Measurements from ENCODE around the gene VAV1.
A peak's percentile ranks its signal among the peaks of the same experiment; 100 is the strongest.

The VAV1 gene

DNA sequence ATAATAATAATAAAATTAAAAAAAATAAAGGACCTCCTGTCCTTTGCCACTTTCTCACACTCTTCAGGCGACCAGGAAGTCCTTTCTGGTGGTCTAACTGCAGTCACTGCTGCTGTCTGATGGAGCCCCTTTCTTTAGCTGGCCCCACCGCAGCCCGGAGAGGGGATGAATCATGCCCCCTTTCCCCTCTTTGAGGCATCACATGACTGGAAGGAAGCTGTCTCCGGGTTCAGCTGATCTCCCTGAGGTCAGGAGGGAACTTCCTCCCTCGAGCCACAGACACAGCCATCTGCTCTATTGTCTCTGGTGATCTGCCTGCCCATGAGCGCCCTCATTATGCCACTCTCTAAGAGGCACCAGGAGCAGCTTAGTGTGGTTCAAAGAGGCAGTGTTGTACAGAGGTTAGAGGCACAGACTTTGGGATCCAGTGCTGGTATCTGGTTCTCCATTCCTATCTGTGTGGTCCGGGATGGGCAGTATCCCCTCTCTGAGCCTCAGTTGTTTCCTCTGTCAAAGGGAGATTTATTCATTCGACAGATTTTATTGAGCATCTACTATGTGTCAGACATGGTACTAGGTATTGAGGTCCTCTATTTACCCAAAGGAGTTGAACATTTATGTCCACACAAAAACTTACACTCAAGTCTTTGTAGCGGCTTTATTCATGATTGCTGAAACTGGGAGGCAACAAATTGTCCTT, 30.0 kb downstream of the VAV1 start:
- no peaks in the 10 kb centered on the region for H4K20me1 ChIP-seq (ENCODE audit: low read depth, low read length)
- no peaks in the 10 kb centered on the region for H3K27me3 ChIP-seq (ENCODE audit: low read length)
- H3K36me3 ChIP-seq (ENCODE audit: low read length) = no peaks in the 10 kb centered on the region
- H3F3A ChIP-seq (ENCODE audit: insufficient read depth) = peaks cover 35% of the 10 kb centered on the region
- H3K9ac ChIP-seq (ENCODE audit: low read length) = peak overlapping the region; percentile 57
- no peak overlapping the region for H2AFZ ChIP-seq (ENCODE audit: low read depth, low read length, severe bottlenecking)
- H3K4me3 ChIP-seq (ENCODE audit: insufficient read depth, low read length, poor library complexity, severe bottlenecking) = peak overlapping the region; percentile 30
- peak overlapping the region; percentile 68 for H3K4me2 ChIP-seq (ENCODE audit: low read depth, low read length, poor library complexity, severe bottlenecking)
- peaks cover 71% of the 10 kb centered on the region for H3K79me2 ChIP-seq (ENCODE audit: insufficient read depth, low read length)
- no peaks in the 10 kb centered on the region for H3K9me2 ChIP-seq (replicated peaks; ENCODE audit: insufficient read depth, low read length)
- TF ChIP-seq, protein P1, sequence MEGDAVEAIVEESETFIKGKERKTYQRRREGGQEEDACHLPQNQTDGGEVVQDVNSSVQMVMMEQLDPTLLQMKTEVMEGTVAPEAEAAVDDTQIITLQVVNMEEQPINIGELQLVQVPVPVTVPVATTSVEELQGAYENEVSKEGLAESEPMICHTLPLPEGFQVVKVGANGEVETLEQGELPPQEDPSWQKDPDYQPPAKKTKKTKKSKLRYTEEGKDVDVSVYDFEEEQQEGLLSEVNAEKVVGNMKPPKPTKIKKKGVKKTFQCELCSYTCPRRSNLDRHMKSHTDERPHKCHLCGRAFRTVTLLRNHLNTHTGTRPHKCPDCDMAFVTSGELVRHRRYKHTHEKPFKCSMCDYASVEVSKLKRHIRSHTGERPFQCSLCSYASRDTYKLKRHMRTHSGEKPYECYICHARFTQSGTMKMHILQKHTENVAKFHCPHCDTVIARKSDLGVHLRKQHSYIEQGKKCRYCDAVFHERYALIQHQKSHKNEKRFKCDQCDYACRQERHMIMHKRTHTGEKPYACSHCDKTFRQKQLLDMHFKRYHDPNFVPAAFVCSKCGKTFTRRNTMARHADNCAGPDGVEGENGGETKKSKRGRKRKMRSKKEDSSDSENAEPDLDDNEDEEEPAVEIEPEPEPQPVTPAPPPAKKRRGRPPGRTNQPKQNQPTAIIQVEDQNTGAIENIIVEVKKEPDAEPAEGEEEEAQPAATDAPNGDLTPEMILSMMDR (IDR thresholded peaks at IDR 0.05; ENCODE audit: insufficient read depth, low read length, poor library complexity, severe bottlenecking) = peak; percentile 42
- no peak for TF ChIP-seq EZH2phosphoT487 (conservative IDR thresholded peaks at IDR 0.05; ENCODE audit: low read length)
- peak overlapping the region; percentile 93 for H3K27ac ChIP-seq (ENCODE audit: low read depth, low read length)
- H3K9me3 ChIP-seq (ENCODE audit: insufficient read depth, low read length) = no peaks in the 10 kb centered on the region

- H4K20me1 ChIP-seq (ENCODE audit: low read depth, low read length) = no peaks in the 10 kb centered on the region
- H3K4me2 ChIP-seq (ENCODE audit: low read depth, low read length, poor library complexity, severe bottlenecking) = peak overlapping the region; percentile 68
- H3F3A ChIP-seq (ENCODE audit: insufficient read depth) = peaks cover 35% of the 10 kb centered on the region
- H3K79me2 ChIP-seq (ENCODE audit: insufficient read depth, low read length) = peaks cover 69% of the 10 kb centered on the region
- H3K9ac ChIP-seq (ENCODE audit: low read length) = peak overlapping the region; percentile 57
- peak overlapping the region; percentile 93 for H3K27ac ChIP-seq (ENCODE audit: low read depth, low read length)
- H3K9me2 ChIP-seq (replicated peaks; ENCODE audit: insufficient read depth, low read length) = no peaks in the 10 kb centered on the region
- H2AFZ ChIP-seq (ENCODE audit: low read depth, low read length, severe bottlenecking) = no peak overlapping the region
- H3K9me3 ChIP-seq (ENCODE audit: insufficient read depth, low read length) = no peaks in the 10 kb centered on the region
- TF ChIP-seq, protein P1 (IDR thresholded peaks at IDR 0.05; ENCODE audit: insufficient read depth, low read length, poor library complexity, severe bottlenecking) = no peak
- TF ChIP-seq EZH2phosphoT487 (conservative IDR thresholded peaks at IDR 0.05; ENCODE audit: low read length) = no peak
- H3K36me3 ChIP-seq (ENCODE audit: low read length) = no peaks in the 10 kb centered on the region
- H3K4me3 ChIP-seq (ENCODE audit: insufficient read depth, low read length, poor library complexity, severe bottlenecking) = peak overlapping the region; percentile 30
- H3K27me3 ChIP-seq (ENCODE audit: low read length) = no peaks in the 10 kb centered on the region
Observed at GRCh38 chr19:6803036-6803404, 30.5 kb downstream of the VAV1 start.

- Histone ChIP-seq H3K27ac (ENCODE audit: low read depth, low read length) (no peak overlapping the region), H3K9ac (ENCODE audit: low read length) (no peak overlapping the region), H3K4me2 (ENCODE audit: low read depth, low read length, poor library complexity, severe bottlenecking) (no peak overlapping the region), H3K9me3 (ENCODE audit: insufficient read depth, low read length) (no peaks in the 10 kb centered on the region), H4K20me1 (ENCODE audit: low read depth, low read length) (no peaks in the 10 kb centered on the region), H3K9me2 (replicated peaks; ENCODE audit: insufficient read depth, low read length) (no peaks in the 10 kb centered on the region), H3K36me3 (ENCODE audit: low read length) (0 out of 2 replicates have a peak, but pooled peaks cover 4% of the 10 kb centered on the region), H3F3A (ENCODE audit: insufficient read depth) (peaks cover 19% of the 10 kb centered on the region), H3K4me3 (ENCODE audit: insufficient read depth, low read length, poor library complexity, severe bottlenecking) (no peak overlapping the region), H3K79me2 (ENCODE audit: insufficient read depth, low read length) (peaks cover 74% of the 10 kb centered on the region), H3K27me3 (ENCODE audit: low read length) (no peaks in the 10 kb centered on the region), H2AFZ (ENCODE audit: low read depth, low read length, severe bottlenecking) (no peak overlapping the region)
- TF ChIP-seq, protein P1 (IDR thresholded peaks at IDR 0.05; ENCODE audit: insufficient read depth, low read length, poor library complexity, severe bottlenecking) = no peak
- TF ChIP-seq EZH2phosphoT487 (conservative IDR thresholded peaks at IDR 0.05; ENCODE audit: low read length) = no peak
Observed at GRCh38 chr19:6806488-6806887, 34.0 kb downstream of the VAV1 start.

Measured in SU-DHL-6 (cell line).